ENCODE data around the gene CMSS1.

- TF ChIP-seq, protein P1, sequence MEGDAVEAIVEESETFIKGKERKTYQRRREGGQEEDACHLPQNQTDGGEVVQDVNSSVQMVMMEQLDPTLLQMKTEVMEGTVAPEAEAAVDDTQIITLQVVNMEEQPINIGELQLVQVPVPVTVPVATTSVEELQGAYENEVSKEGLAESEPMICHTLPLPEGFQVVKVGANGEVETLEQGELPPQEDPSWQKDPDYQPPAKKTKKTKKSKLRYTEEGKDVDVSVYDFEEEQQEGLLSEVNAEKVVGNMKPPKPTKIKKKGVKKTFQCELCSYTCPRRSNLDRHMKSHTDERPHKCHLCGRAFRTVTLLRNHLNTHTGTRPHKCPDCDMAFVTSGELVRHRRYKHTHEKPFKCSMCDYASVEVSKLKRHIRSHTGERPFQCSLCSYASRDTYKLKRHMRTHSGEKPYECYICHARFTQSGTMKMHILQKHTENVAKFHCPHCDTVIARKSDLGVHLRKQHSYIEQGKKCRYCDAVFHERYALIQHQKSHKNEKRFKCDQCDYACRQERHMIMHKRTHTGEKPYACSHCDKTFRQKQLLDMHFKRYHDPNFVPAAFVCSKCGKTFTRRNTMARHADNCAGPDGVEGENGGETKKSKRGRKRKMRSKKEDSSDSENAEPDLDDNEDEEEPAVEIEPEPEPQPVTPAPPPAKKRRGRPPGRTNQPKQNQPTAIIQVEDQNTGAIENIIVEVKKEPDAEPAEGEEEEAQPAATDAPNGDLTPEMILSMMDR (IDR thresholded peaks at IDR 0.05) = no peak
- TF ChIP-seq EZH2 (IDR thresholded peaks at IDR 0.05; ENCODE audit: borderline replicate concordance, insufficient read depth, low read depth, low read length, poor library complexity, severe bottlenecking) = no peak
These were observed 129.7 kb downstream of the CMSS1 start for GRCh38 chr3:99947356-99947755.

Measured in B cell (primary cell).